Measurements from ENCODE around the gene ABLIM3.

ABLIM3 gene

GRCh38 chr5:149100331-149100730 lies 41.0 kb upstream of the ABLIM3 start:
- Histone ChIP-seq H3K9ac (ENCODE audit: low read length) (no peak overlapping the region), H3K4me3 (ENCODE audit: insufficient read depth in 1 of 2, low read depth in 1 of 2, low read length in 2 of 2) (no peak overlapping the region), H4K8ac (ENCODE audit: low read length) (no peak overlapping the region), H3K18ac (ENCODE audit: low read depth in 1 of 2, low read length in 2 of 2) (no peak overlapping the region), H3K14ac (ENCODE audit: low read length in 2 of 2) (no peak overlapping the region), H3K4ac (ENCODE audit: low read depth in 1 of 2, low read length in 2 of 2) (no peak overlapping the region), H3K4me1 (ENCODE audit: control insufficient read depth, insufficient read depth, low read depth, low read length) (no peaks in the 10 kb centered on the region), H2BK12ac (ENCODE audit: low read length in 2 of 2) (no peak overlapping the region), H3K27ac (ENCODE audit: low read length, poor library complexity, severe bottlenecking) (no peak overlapping the region), H3K4me2 (ENCODE audit: low read length, poor library complexity, severe bottlenecking) (no peak overlapping the region), H3K23ac (ENCODE audit: low read length in 2 of 2) (no peak overlapping the region), H2AFZ (ENCODE audit: low read depth, low read length) (no peak overlapping the region), H2BK5ac (ENCODE audit: low read depth, low read length, poor library complexity, severe bottlenecking) (no peak overlapping the region), H3K36me3 (ENCODE audit: control insufficient read depth in 1 of 2, insufficient read depth in 2 of 2, low read depth in 1 of 2, low read length in 2 of 2) (no peaks in the 10 kb centered on the region), H2BK15ac (ENCODE audit: low read depth, poor library complexity, severe bottlenecking) (no peak overlapping the region), H3K9me3 (ENCODE audit: control insufficient read depth, low read length) (peaks cover 44% of the 10 kb centered on the region), H3K79me1 (replicated peaks; ENCODE audit: low read length, poor library complexity, severe bottlenecking) (no peaks in the 10 kb centered on the region), H4K91ac (ENCODE audit: low read length) (no peak overlapping the region), H2AK5ac (ENCODE audit: low read length, severe bottlenecking) (no peak overlapping the region), H3K27me3 (ENCODE audit: control insufficient read depth in 1 of 2, insufficient read depth in 1 of 2, low read length in 2 of 2) (no peaks in the 10 kb centered on the region), H2BK120ac (ENCODE audit: low read depth, low read length) (no peak overlapping the region)
- DNase-seq = no peak

GRCh38 chr5:149108651-149109280 lies 32.5 kb upstream of the ABLIM3 start:
- no peak overlapping the region for H3K18ac ChIP-seq (ENCODE audit: low read depth in 1 of 2, low read length in 2 of 2)
- DNase-seq = no peak
- no peak overlapping the region for H4K8ac ChIP-seq (ENCODE audit: low read length)
- no peak overlapping the region for H4K91ac ChIP-seq (ENCODE audit: low read length)
- 100% methylated on average over 1 of the region's 2 CpGs for WGBS
- no peaks in the 10 kb centered on the region for H3K9me3 ChIP-seq (ENCODE audit: control insufficient read depth, low read length)
- H3K79me1 ChIP-seq (replicated peaks; ENCODE audit: low read length, poor library complexity, severe bottlenecking) = no peaks in the 10 kb centered on the region
- H3K23ac ChIP-seq (ENCODE audit: low read length in 2 of 2) = no peak overlapping the region
- no peaks in the 10 kb centered on the region for H3K27me3 ChIP-seq (ENCODE audit: control insufficient read depth in 1 of 2, insufficient read depth in 1 of 2, low read length in 2 of 2)
- no peak overlapping the region for H2BK15ac ChIP-seq (ENCODE audit: low read depth, poor library complexity, severe bottlenecking)
- H3K4me2 ChIP-seq (ENCODE audit: low read length, poor library complexity, severe bottlenecking) = no peak overlapping the region
- no peak overlapping the region for H2BK12ac ChIP-seq (ENCODE audit: low read length in 2 of 2)
- no peak overlapping the region for H3K4me3 ChIP-seq (ENCODE audit: insufficient read depth in 1 of 2, low read depth in 1 of 2, low read length in 2 of 2)
- no peak overlapping the region for H2AK5ac ChIP-seq (ENCODE audit: low read length, severe bottlenecking)
- H3K9ac ChIP-seq (ENCODE audit: low read length) = no peak overlapping the region
- no peak overlapping the region for H2BK5ac ChIP-seq (ENCODE audit: low read depth, low read length, poor library complexity, severe bottlenecking)
- no peak overlapping the region for H3K27ac ChIP-seq (ENCODE audit: low read length, poor library complexity, severe bottlenecking)
- no peak overlapping the region for H3K14ac ChIP-seq (ENCODE audit: low read length in 2 of 2)
- no peak overlapping the region for H3K4ac ChIP-seq (ENCODE audit: low read depth in 1 of 2, low read length in 2 of 2)
- no peak overlapping the region for H2AFZ ChIP-seq (ENCODE audit: low read depth, low read length)
- H2BK120ac ChIP-seq (ENCODE audit: low read depth, low read length) = no peak overlapping the region
- H3K36me3 ChIP-seq (ENCODE audit: control insufficient read depth in 1 of 2, insufficient read depth in 2 of 2, low read depth in 1 of 2, low read length in 2 of 2) = no peaks in the 10 kb centered on the region
- H3K4me1 ChIP-seq (ENCODE audit: control insufficient read depth, insufficient read depth, low read depth, low read length) = no peaks in the 10 kb centered on the region

- H3K14ac ChIP-seq (ENCODE audit: low read length in 2 of 2) = no peak overlapping the region
- H2BK5ac ChIP-seq (ENCODE audit: low read depth, low read length, poor library complexity, severe bottlenecking) = no peak overlapping the region
- no peaks in the 10 kb centered on the region for H3K36me3 ChIP-seq (ENCODE audit: control insufficient read depth in 1 of 2, insufficient read depth in 2 of 2, low read depth in 1 of 2, low read length in 2 of 2)
- no peak overlapping the region for H3K27ac ChIP-seq (ENCODE audit: low read length, poor library complexity, severe bottlenecking)
- no peaks in the 10 kb centered on the region for H3K79me1 ChIP-seq (replicated peaks; ENCODE audit: low read length, poor library complexity, severe bottlenecking)
- H3K23ac ChIP-seq (ENCODE audit: low read length in 2 of 2) = no peak overlapping the region
- no peak overlapping the region for H2BK120ac ChIP-seq (ENCODE audit: low read depth, low read length)
- H3K9me3 ChIP-seq (ENCODE audit: control insufficient read depth, low read length) = no peaks in the 10 kb centered on the region
- H3K4ac ChIP-seq (ENCODE audit: low read depth in 1 of 2, low read length in 2 of 2) = no peak overlapping the region
- no peak overlapping the region for H3K4me2 ChIP-seq (ENCODE audit: low read length, poor library complexity, severe bottlenecking)
- no peak overlapping the region for H2BK15ac ChIP-seq (ENCODE audit: low read depth, poor library complexity, severe bottlenecking)
- 82% methylated on average over 4 of the region's 4 CpGs for WGBS
- peak; percentile 28 for DNase-seq
- H2AFZ ChIP-seq (ENCODE audit: low read depth, low read length) = no peak overlapping the region
- no peak overlapping the region for H4K91ac ChIP-seq (ENCODE audit: low read length)
- H3K4me1 ChIP-seq (ENCODE audit: control insufficient read depth, insufficient read depth, low read depth, low read length) = no peaks in the 10 kb centered on the region
- H4K8ac ChIP-seq (ENCODE audit: low read length) = no peak overlapping the region
- no peak overlapping the region for H2AK5ac ChIP-seq (ENCODE audit: low read length, severe bottlenecking)
- H3K4me3 ChIP-seq (ENCODE audit: insufficient read depth in 1 of 2, low read depth in 1 of 2, low read length in 2 of 2) = no peak overlapping the region
- no peaks in the 10 kb centered on the region for H3K27me3 ChIP-seq (ENCODE audit: control insufficient read depth in 1 of 2, insufficient read depth in 1 of 2, low read length in 2 of 2)
- no peak overlapping the region for H3K9ac ChIP-seq (ENCODE audit: low read length)
- H2BK12ac ChIP-seq (ENCODE audit: low read length in 2 of 2) = no peak overlapping the region
- H3K18ac ChIP-seq (ENCODE audit: low read depth in 1 of 2, low read length in 2 of 2) = no peak overlapping the region
These were observed 30.9 kb upstream of the ABLIM3 start for GRCh38 chr5:149110406-149110805.

- H3K9me3 ChIP-seq (ENCODE audit: control insufficient read depth, low read length) = no peaks in the 10 kb centered on the region
- WGBS = no CpG with 5 or more reads among the region's 2 CpGs
- no peak overlapping the region for H3K27ac ChIP-seq (ENCODE audit: low read length, poor library complexity, severe bottlenecking)
- H3K79me1 ChIP-seq (replicated peaks; ENCODE audit: low read length, poor library complexity, severe bottlenecking) = no peaks in the 10 kb centered on the region
- H3K9ac ChIP-seq (ENCODE audit: low read length) = no peak overlapping the region
- no peak overlapping the region for H3K14ac ChIP-seq (ENCODE audit: low read length in 2 of 2)
- no peak overlapping the region for H3K18ac ChIP-seq (ENCODE audit: low read depth in 1 of 2, low read length in 2 of 2)
- no peak overlapping the region for H2AFZ ChIP-seq (ENCODE audit: low read depth, low read length)
- no peaks in the 10 kb centered on the region for H3K27me3 ChIP-seq (ENCODE audit: control insufficient read depth in 1 of 2, insufficient read depth in 1 of 2, low read length in 2 of 2)
- DNase-seq = peak; percentile 68
- H2BK15ac ChIP-seq (ENCODE audit: low read depth, poor library complexity, severe bottlenecking) = no peak overlapping the region
- H4K91ac ChIP-seq (ENCODE audit: low read length) = no peak overlapping the region
- H3K4me2 ChIP-seq (ENCODE audit: low read length, poor library complexity, severe bottlenecking) = no peak overlapping the region
- H2BK5ac ChIP-seq (ENCODE audit: low read depth, low read length, poor library complexity, severe bottlenecking) = no peak overlapping the region
- no peak overlapping the region for H2BK120ac ChIP-seq (ENCODE audit: low read depth, low read length)
- no peak overlapping the region for H3K4ac ChIP-seq (ENCODE audit: low read depth in 1 of 2, low read length in 2 of 2)
- no peak overlapping the region for H3K23ac ChIP-seq (ENCODE audit: low read length in 2 of 2)
- no peaks in the 10 kb centered on the region for H3K4me1 ChIP-seq (ENCODE audit: control insufficient read depth, insufficient read depth, low read depth, low read length)
- no peaks in the 10 kb centered on the region for H3K36me3 ChIP-seq (ENCODE audit: control insufficient read depth in 1 of 2, insufficient read depth in 2 of 2, low read depth in 1 of 2, low read length in 2 of 2)
- H2AK5ac ChIP-seq (ENCODE audit: low read length, severe bottlenecking) = no peak overlapping the region
- no peak overlapping the region for H4K8ac ChIP-seq (ENCODE audit: low read length)
- no peak overlapping the region for H2BK12ac ChIP-seq (ENCODE audit: low read length in 2 of 2)
- no peak overlapping the region for H3K4me3 ChIP-seq (ENCODE audit: insufficient read depth in 1 of 2, low read depth in 1 of 2, low read length in 2 of 2)
These were observed 27.6 kb upstream of the ABLIM3 start for GRCh38 chr5:149113669-149114068.

All from mesenchymal stem cell (in vitro differentiated cells and primary cell).